GM12865 (cell line): ENCODE data around the gene CTRB2.

Experiments
- DNase-seq: peaks from one replicate; pipeline ENCODE4 v3.0.0; 2010; ENCODE audit warnings: low read depth
- H3K4me3 ChIP-seq: 2 replicates; pipeline ENCODE4 v1.5.1; 2011; ENCODE audit warnings: mild to moderate bottlenecking, low read depth, low read length, control low read depth
- CTCF ChIP-seq: IDR thresholded peaks from 2 replicates; pipeline ENCODE4 v1.5.1; 2011; ENCODE audit warnings: low read length, control low read depth, low read depth, inconsistent platforms; ENCODE audit not compliant: insufficient read depth; ENCODE audit errors: missing control alignments

CTRB2 gene

GRCh38 chr16:75251280-75252048 lies 44.5 kb upstream of the CTRB2 start, which contains the start of gene BCAR1:
BCAR1 (minus strand) TSS chr16:75251624; CDS start chr16:75251482, 142 bp downstream.
- H3K4me3 ChIP-seq = peak within 1 kb of the TSS; percentile 60
- TF ChIP-seq CTCF = peak; percentile 6
- peak; percentile 83 for DNase-seq

- H3K4me3 ChIP-seq = peak overlapping the region; percentile 60
- DNase-seq = no peak
- no peak for TF ChIP-seq CTCF
Measured at GRCh38 chr16:75250809-75251279, 43.9 kb upstream of the CTRB2 start.

GRCh38 chr16:75250089-75250808 lies 43.3 kb upstream of the CTRB2 start:
- TF ChIP-seq CTCF = no peak
- DNase-seq = no peak
- peak overlapping the region; percentile 60 for H3K4me3 ChIP-seq

GRCh38 chr16:75249441-75249840 lies 42.5 kb upstream of the CTRB2 start:
- TF ChIP-seq CTCF = no peak
- H3K4me3 ChIP-seq = no peak overlapping the region
- DNase-seq = no peak

- TF ChIP-seq CTCF = no peak
- no peak overlapping the region for H3K4me3 ChIP-seq
Measured at GRCh38 chr16:75248536-75249380, 41.8 kb upstream of the CTRB2 start.

GRCh38 chr16:75248142-75248535 lies 41.2 kb upstream of the CTRB2 start:
- H3K4me3 ChIP-seq = no peak overlapping the region
- TF ChIP-seq CTCF = no peak
- DNase-seq = no peak

More at GRCh38 chr16:75248536-75249380, 41.8 kb upstream of the CTRB2 start:
- no peak for DNase-seq
